SK-N-MC (cell line): Measurements from ENCODE around the gene BPI.
"Not testable (repeated sequence)": the region's sequence is repeated elsewhere in the genome, so short reads cannot be mapped to it uniquely, and the experiment has no call there.

ENCODE experiments used
- EZH2 ChIP-seq: fragments of 200-600 bp; sonication (generic); IDR thresholded peaks from one replicate; pipeline ENCODE4 v1.6.1; 2017; ENCODE audit warnings: antibody characterized with exemption
- POLR2AphosphoS5 ChIP-seq: IDR thresholded peaks from 2 replicates; pipeline ENCODE4 v1.6.1; 2012; ENCODE audit warnings: mild to moderate bottlenecking, low read depth, low read length, borderline replicate concordance

DNA sequence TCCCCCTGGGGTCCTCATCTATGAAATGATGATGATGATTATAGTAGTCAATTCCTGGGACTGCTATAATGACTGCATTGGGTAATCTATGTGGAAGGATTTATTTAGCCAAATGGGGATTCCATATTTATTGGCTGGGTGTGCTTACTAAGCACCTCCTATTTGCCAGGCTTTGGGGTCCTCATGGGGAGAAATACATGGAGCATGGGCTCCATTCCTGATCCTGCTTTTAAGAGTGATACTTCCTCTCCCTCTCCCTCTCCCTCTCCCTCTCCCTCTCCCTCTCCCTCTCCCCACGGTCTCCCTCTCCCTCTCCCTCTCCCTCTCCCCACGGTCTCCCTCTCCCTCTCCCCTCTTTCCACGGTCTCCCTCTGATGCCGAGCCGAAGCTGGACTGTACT lies 73.9 kb downstream of the BPI start:
- TF ChIP-seq EZH2, POLR2AphosphoS5: not testable (repeated sequence)
